ENCODE results near the gene CCNL2.

DNA sequence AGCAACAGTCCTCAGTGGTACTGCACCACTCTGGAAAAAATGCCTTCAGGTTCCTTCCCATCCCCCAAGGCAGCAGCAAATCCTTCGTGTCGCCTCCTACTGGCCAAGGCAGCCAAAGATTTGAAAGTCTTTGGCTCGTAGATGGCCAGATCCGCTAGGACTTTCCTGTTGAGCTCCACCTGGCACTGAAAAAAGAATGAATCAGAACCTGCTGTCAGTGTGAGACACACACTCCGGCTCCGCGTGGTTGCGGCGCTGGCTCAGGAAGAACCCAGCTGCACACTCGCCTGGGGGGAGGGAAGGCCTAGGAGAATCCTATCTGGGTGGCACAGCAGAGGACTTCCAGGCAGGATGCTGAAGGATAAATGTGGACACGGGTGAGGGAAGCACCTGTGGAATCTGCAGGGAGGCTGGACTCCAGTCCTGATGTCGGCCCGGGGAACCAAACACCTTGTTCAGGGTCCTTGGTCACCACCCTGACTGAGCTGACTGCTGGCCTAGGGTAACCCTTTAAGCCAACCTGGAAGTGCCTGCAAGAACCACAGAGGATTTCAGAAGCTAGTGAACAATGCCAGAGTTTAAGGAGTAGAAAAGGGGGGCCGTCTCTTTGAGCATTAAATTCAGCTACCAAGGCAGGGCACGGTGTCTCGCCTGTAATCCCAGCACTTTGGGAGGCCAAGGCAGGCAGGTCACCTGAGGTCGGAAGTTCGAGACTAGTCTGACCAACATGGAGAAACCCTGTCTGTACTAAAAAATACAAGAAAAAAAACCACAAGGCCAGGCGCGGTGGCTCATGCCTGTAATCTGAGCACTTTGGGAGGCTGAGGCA lies 3.2 kb upstream of the CCNL2 start:
- TF ChIP-seq POLR2A (IDR thresholded peaks at IDR 0.05; ENCODE audit: low read length) (no peak), GATA1 (IDR thresholded peaks at IDR 0.05; ENCODE audit: low read depth, low read length) (no peak)
